Osteocyte (in vitro differentiated cells): ENCODE results near the gene TMEM11. TPM values are rescaled to one million over a fixed set of nuclear protein-coding genes. Genes with fewer than 3 reads are reported as not detected.

Experiments used
- DNase-seq: peaks from one replicate; pipeline ENCODE4 v3.0.0; 2021; ENCODE audit warnings: mixed read lengths; ENCODE audit not compliant: unreplicated experiment; ENCODE audit errors: extremely low spot score
- H3K27ac Mint-ChIP-seq: one replicate; pipeline ENCODE4 v1.8.0; 2021; ENCODE audit warnings: mild to moderate bottlenecking, mixed read lengths; ENCODE audit not compliant: unreplicated experiment
- H3K27me3 Mint-ChIP-seq: one replicate; pipeline ENCODE4 v1.8.0; 2021; ENCODE audit warnings: mixed read lengths; ENCODE audit not compliant: unreplicated experiment
- H3K36me3 Mint-ChIP-seq: one replicate; pipeline ENCODE4 v1.8.0; 2021; ENCODE audit warnings: mixed read lengths; ENCODE audit not compliant: unreplicated experiment
- H3K4me1 Mint-ChIP-seq: one replicate; pipeline ENCODE4 v1.8.0; 2021; ENCODE audit warnings: mixed read lengths; ENCODE audit not compliant: unreplicated experiment
- H3K4me3 Mint-ChIP-seq: one replicate; pipeline ENCODE4 v1.8.0; 2021; ENCODE audit warnings: mild to moderate bottlenecking, moderate library complexity, mixed read lengths; ENCODE audit not compliant: unreplicated experiment
- H3K9me3 Mint-ChIP-seq: one replicate; pipeline ENCODE4 v1.8.0; 2021; ENCODE audit warnings: mixed read lengths; ENCODE audit not compliant: unreplicated experiment
- CTCF ChIP-seq: fragments of 200-600 bp; sonication (generic); IDR thresholded peaks from 2 replicates; pipeline ENCODE4 v1.5.0; 2021; ENCODE audit warnings: antibody characterized with exemption, mild to moderate bottlenecking, moderate library complexity
- total RNA-seq: library from RNA; stranded (reverse); gene quantifications from 2 replicates; pipeline ENCODE4 v1.2.1, GENCODE V29; 2021

TMEM11 gene
- total RNA-seq, 1 donor from 2014 or later, result 21.5 TPM

- DNase-seq, result no peak
- peaks cover 41% of the 10 kb centered on the region for H3K4me1 Mint-ChIP-seq
- H3K36me3 Mint-ChIP-seq, result no peaks in the 10 kb centered on the region
- H3K27me3 Mint-ChIP-seq, result no peaks in the 10 kb centered on the region
- H3K27ac Mint-ChIP-seq, result peak overlapping the region; percentile 65
- H3K9me3 Mint-ChIP-seq, result no peaks in the 10 kb centered on the region
- no peak for TF ChIP-seq CTCF
- peak overlapping the region; percentile 79 for H3K4me3 Mint-ChIP-seq
Measured at GRCh38 chr17:21253646-21254441, 39.9 kb upstream of the TMEM11 start.

GRCh38 chr17:21252796-21253645 is 39.1 kb upstream of the TMEM11 start, which contains the start of gene NATD1:
Gene NATD1 (minus strand): TSS chr17:21253410. CDS start chr17:21253264, 146 bp downstream.
- DNase-seq, result no peak
- TF ChIP-seq CTCF, result no peak
- H3K27ac Mint-ChIP-seq, result peak within 1 kb of the TSS; percentile 65
- H3K9me3 Mint-ChIP-seq, result no peaks in the 10 kb centered on the region
- H3K36me3 Mint-ChIP-seq, result no peaks in the 10 kb centered on the region
- H3K27me3 Mint-ChIP-seq, result no peaks in the 10 kb centered on the region
- H3K4me3 Mint-ChIP-seq, result peak within 1 kb of the TSS; percentile 79
- peaks cover 41% of the 10 kb centered on the region for H3K4me1 Mint-ChIP-seq

GRCh38 chr17:21252289-21252795 is 38.4 kb upstream of the TMEM11 start:
- no peak for TF ChIP-seq CTCF
- Mint-ChIP-seq H3K4me3 (peak overlapping the region; percentile 76), H3K36me3 (no peaks in the 10 kb centered on the region), H3K9me3 (no peaks in the 10 kb centered on the region), H3K27ac (no peak overlapping the region), H3K27me3 (no peaks in the 10 kb centered on the region), H3K4me1 (peaks cover 34% of the 10 kb centered on the region)
- no peak for DNase-seq

GRCh38 chr17:21251337-21252010 is 37.5 kb upstream of the TMEM11 start:
- peak overlapping the region; percentile 47 for H3K4me3 Mint-ChIP-seq
- no peaks in the 10 kb centered on the region for H3K27me3 Mint-ChIP-seq
- no peak for DNase-seq
- peaks cover 30% of the 10 kb centered on the region for H3K4me1 Mint-ChIP-seq
- H3K36me3 Mint-ChIP-seq, result no peaks in the 10 kb centered on the region
- peak overlapping the region; percentile 66 for H3K27ac Mint-ChIP-seq
- no peaks in the 10 kb centered on the region for H3K9me3 Mint-ChIP-seq
- no peak for TF ChIP-seq CTCF
